Ishikawa (cell line): ENCODE results near the gene BCL7A.

Experiments used
- CEBPB ChIP-seq: IDR thresholded peaks from 2 replicates; pipeline ENCODE4 v1.6.1; 2012
- CREB1 ChIP-seq: IDR thresholded peaks from 2 replicates; pipeline ENCODE4 v1.6.1; 2012; ENCODE audit warnings: low read depth
- EGR1 ChIP-seq: IDR thresholded peaks from 2 replicates; pipeline ENCODE4 v1.6.1; 2012
- EP300 ChIP-seq: IDR thresholded peaks from 2 replicates; pipeline ENCODE4 v1.6.1; 2012; ENCODE audit warnings: borderline replicate concordance
- FOXM1 ChIP-seq: IDR thresholded peaks from 2 replicates; pipeline ENCODE4 v1.6.1; 2012; ENCODE audit warnings: low read depth, borderline replicate concordance
- MAX ChIP-seq: IDR thresholded peaks from 2 replicates; pipeline ENCODE4 v1.6.1; 2012
- RAD21 ChIP-seq: IDR thresholded peaks from 2 replicates; pipeline ENCODE4 v1.6.1; 2012; ENCODE audit warnings: low read depth
- REST ChIP-seq: IDR thresholded peaks from 2 replicates; pipeline ENCODE4 v1.6.1; 2012; ENCODE audit warnings: low read depth, mild to moderate bottlenecking
- TCF12 ChIP-seq: IDR thresholded peaks from 2 replicates; pipeline ENCODE4 v1.6.1; 2012; ENCODE audit warnings: low read depth
- USF1 ChIP-seq: IDR thresholded peaks from 2 replicates; pipeline ENCODE4 v1.6.1; 2012
- YY1 ChIP-seq: IDR thresholded peaks from 2 replicates; pipeline ENCODE4 v1.6.1; 2012; ENCODE audit warnings: low read depth
- ZBTB7A ChIP-seq: IDR thresholded peaks from 2 replicates; pipeline ENCODE4 v1.6.1; 2012; ENCODE audit warnings: low read depth

GRCh38 chr12:122090759-122091515 is 69.3 kb downstream of the BCL7A start:
- no peak for TF ChIP-seq RAD21
- TF ChIP-seq ZBTB7A, result no peak
- TF ChIP-seq MAX, result no peak
- TF ChIP-seq YY1, result no peak
- TF ChIP-seq FOXM1, result no peak
- no peak for TF ChIP-seq EP300
- no peak for TF ChIP-seq EGR1
- no peak for TF ChIP-seq CEBPB
- no peak for TF ChIP-seq USF1
- TF ChIP-seq TCF12, result no peak
- no peak for TF ChIP-seq CREB1
- TF ChIP-seq REST, result no peak
